ENCODE data around the gene GPC6.

The GPC6 gene

DNA sequence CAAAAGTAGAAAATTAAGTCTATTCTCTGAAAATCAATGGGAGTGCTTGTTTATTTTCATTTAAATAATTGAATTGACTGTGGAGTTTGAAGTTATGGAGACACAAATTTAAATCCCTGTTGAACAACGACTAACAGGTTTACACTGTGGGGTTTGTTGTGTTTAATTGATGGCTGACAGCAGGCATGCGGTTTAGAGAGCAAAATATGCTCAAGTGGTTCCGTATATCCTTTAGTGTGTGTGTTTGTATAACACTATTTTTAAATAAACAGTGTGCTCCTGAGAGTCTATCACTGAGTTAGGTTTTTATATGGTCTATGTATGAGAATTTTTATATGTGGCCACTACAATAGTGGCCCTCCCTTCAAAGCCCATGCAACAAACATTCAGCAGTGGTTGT lies 332.0 kb downstream of the GPC6 start:
- H2BK5ac ChIP-seq (ENCODE audit: low read length): no peak overlapping the region
- no CpG with 5 or more reads among the region's 3 CpGs for WGBS, 2 donors (ENCODE audit: extremely low coverage in 2 of 2, insufficient read length in 2 of 2, insufficient replicate concordance in 1 of 2)
- H3K79me1 ChIP-seq (ENCODE audit: low read depth, low read length): no peaks in the 10 kb centered on the region
- H2BK120ac ChIP-seq (ENCODE audit: low read depth, low read length): no peak overlapping the region
- no peak overlapping the region for H3K4me3 ChIP-seq (ENCODE audit: low read length in 2 of 2)
- no peak overlapping the region for H3K4ac ChIP-seq (ENCODE audit: low read length)
- no peaks in the 10 kb centered on the region for H3K36me3 ChIP-seq (replicated peaks in 1 of 2; ENCODE audit: control insufficient read depth in 2 of 2, insufficient read depth in 2 of 2, low read length in 2 of 2)
- no peak overlapping the region for H3K23ac ChIP-seq (ENCODE audit: low read depth, low read length, poor library complexity)
- peaks cover 0 to 5% of the 10 kb centered on the region in 2 donors for H3K4me1 ChIP-seq (ENCODE audit: control insufficient read depth in 2 of 2, insufficient read depth in 1 of 2, low read depth in 1 of 2, low read length in 2 of 2)
- H3K27me3 ChIP-seq (ENCODE audit: control insufficient read depth in 3 of 3, insufficient read depth in 3 of 3, low read depth in 1 of 3, low read length in 3 of 3): no peaks in the 10 kb centered on the region
- no peak overlapping the region for H4K8ac ChIP-seq (ENCODE audit: low read depth, low read length)
- no peak overlapping the region for H2AFZ ChIP-seq (ENCODE audit: low read length)
- H3K14ac ChIP-seq (ENCODE audit: low read length): no peak overlapping the region
- no peak overlapping the region for H3K9ac ChIP-seq (ENCODE audit: low read depth, low read length, poor library complexity)
- H4K91ac ChIP-seq (ENCODE audit: low read depth, low read length, poor library complexity): no peak overlapping the region
- H2AK5ac ChIP-seq (ENCODE audit: low read depth, low read length): no peak overlapping the region
- H2BK12ac ChIP-seq (ENCODE audit: low read length): no peak overlapping the region
- H3K9me3 ChIP-seq (replicated peaks in 1 of 2; ENCODE audit: control insufficient read depth in 2 of 2, insufficient read depth in 1 of 2, low read depth in 1 of 2, low read length in 2 of 2): no peaks in the 10 kb centered on the region
- DNase-seq (ENCODE audit: low spot score): no peak
- no peak overlapping the region for H2BK15ac ChIP-seq (ENCODE audit: low read length)
- H3K27ac ChIP-seq (replicated peaks; ENCODE audit: low read length): no peak overlapping the region
- H3K18ac ChIP-seq (ENCODE audit: low read length): no peak overlapping the region
- no peak overlapping the region for H3K4me2 ChIP-seq (ENCODE audit: insufficient read depth, low read length, poor library complexity, severe bottlenecking)

- Histone ChIP-seq H3K18ac (ENCODE audit: low read length) (no peak overlapping the region), H2AK5ac (ENCODE audit: low read depth, low read length) (no peak overlapping the region), H3K27ac (replicated peaks; ENCODE audit: low read length) (no peak overlapping the region), H3K4me3 (ENCODE audit: low read length in 2 of 2) (no peak overlapping the region), H3K4ac (ENCODE audit: low read length) (no peak overlapping the region), H2BK5ac (ENCODE audit: low read length) (no peak overlapping the region), H3K14ac (ENCODE audit: low read length) (no peak overlapping the region), H2AFZ (ENCODE audit: low read length) (no peak overlapping the region), H3K23ac (ENCODE audit: low read depth, low read length, poor library complexity) (no peak overlapping the region), H3K9me3 (replicated peaks in 1 of 2; ENCODE audit: control insufficient read depth in 2 of 2, insufficient read depth in 1 of 2, low read depth in 1 of 2, low read length in 2 of 2) (no peaks in the 10 kb centered on the region), H4K91ac (ENCODE audit: low read depth, low read length, poor library complexity) (no peak overlapping the region), H3K4me1 (ENCODE audit: control insufficient read depth in 2 of 2, insufficient read depth in 1 of 2, low read depth in 1 of 2, low read length in 2 of 2) (peaks cover 0 to 5% of the 10 kb centered on the region in 2 donors), H3K36me3 (replicated peaks in 1 of 2; ENCODE audit: control insufficient read depth in 2 of 2, insufficient read depth in 2 of 2, low read length in 2 of 2) (no peaks in the 10 kb centered on the region), H3K79me1 (ENCODE audit: low read depth, low read length) (no peaks in the 10 kb centered on the region), H3K27me3 (ENCODE audit: control insufficient read depth in 3 of 3, insufficient read depth in 3 of 3, low read depth in 1 of 3, low read length in 3 of 3) (no peaks in the 10 kb centered on the region), H3K4me2 (ENCODE audit: insufficient read depth, low read length, poor library complexity, severe bottlenecking) (no peak overlapping the region), H2BK12ac (ENCODE audit: low read length) (no peak overlapping the region), H3K9ac (ENCODE audit: low read depth, low read length, poor library complexity) (no peak overlapping the region), H2BK15ac (ENCODE audit: low read length) (no peak overlapping the region), H4K8ac (ENCODE audit: low read depth, low read length) (no peak overlapping the region), H2BK120ac (ENCODE audit: low read depth, low read length) (no peak overlapping the region)
- no CpG with 5 or more reads among the region's 3 CpGs for WGBS, 2 donors (ENCODE audit: extremely low coverage in 2 of 2, insufficient read length in 2 of 2, insufficient replicate concordance in 1 of 2)
- DNase-seq (ENCODE audit: low spot score): no peak
These were observed 333.1 kb downstream of the GPC6 start for GRCh38 chr13:93559718-93560117.

GRCh38 chr13:93561576-93562225 lies 335.1 kb downstream of the GPC6 start:
- Histone ChIP-seq H3K18ac (ENCODE audit: low read length) (no peak overlapping the region), H3K79me1 (ENCODE audit: low read depth, low read length) (no peaks in the 10 kb centered on the region), H3K4me3 (ENCODE audit: low read length in 2 of 2) (no peak overlapping the region), H2AK5ac (ENCODE audit: low read depth, low read length) (no peak overlapping the region), H2BK5ac (ENCODE audit: low read length) (no peak overlapping the region), H2BK15ac (ENCODE audit: low read length) (no peak overlapping the region), H3K14ac (ENCODE audit: low read length) (no peak overlapping the region), H3K23ac (ENCODE audit: low read depth, low read length, poor library complexity) (no peak overlapping the region), H2BK12ac (ENCODE audit: low read length) (no peak overlapping the region), H2BK120ac (ENCODE audit: low read depth, low read length) (no peak overlapping the region), H2AFZ (ENCODE audit: low read length) (peak overlapping the region; percentile 43), H3K9ac (ENCODE audit: low read depth, low read length, poor library complexity) (no peak overlapping the region), H3K9me3 (replicated peaks in 1 of 2; ENCODE audit: control insufficient read depth in 2 of 2, insufficient read depth in 1 of 2, low read depth in 1 of 2, low read length in 2 of 2) (no peaks in the 10 kb centered on the region), H3K4ac (ENCODE audit: low read length) (no peak overlapping the region), H3K4me1 (ENCODE audit: control insufficient read depth in 2 of 2, insufficient read depth in 1 of 2, low read depth in 1 of 2, low read length in 2 of 2) (peaks cover 0 to 5% of the 10 kb centered on the region in 2 donors), H3K27me3 (ENCODE audit: control insufficient read depth in 3 of 3, insufficient read depth in 3 of 3, low read depth in 1 of 3, low read length in 3 of 3) (no peaks in the 10 kb centered on the region), H4K8ac (ENCODE audit: low read depth, low read length) (no peak overlapping the region), H4K91ac (ENCODE audit: low read depth, low read length, poor library complexity) (no peak overlapping the region), H3K27ac (replicated peaks; ENCODE audit: low read length) (no peak overlapping the region), H3K36me3 (replicated peaks in 1 of 2; ENCODE audit: control insufficient read depth in 2 of 2, insufficient read depth in 2 of 2, low read length in 2 of 2) (no peaks in the 10 kb centered on the region), H3K4me2 (ENCODE audit: insufficient read depth, low read length, poor library complexity, severe bottlenecking) (no peak overlapping the region)
- no CpG with 5 or more reads among the region's 4 CpGs for WGBS, 2 donors (ENCODE audit: extremely low coverage in 2 of 2, insufficient read length in 2 of 2, insufficient replicate concordance in 1 of 2)
- no peak for DNase-seq (ENCODE audit: low spot score)

DNA sequence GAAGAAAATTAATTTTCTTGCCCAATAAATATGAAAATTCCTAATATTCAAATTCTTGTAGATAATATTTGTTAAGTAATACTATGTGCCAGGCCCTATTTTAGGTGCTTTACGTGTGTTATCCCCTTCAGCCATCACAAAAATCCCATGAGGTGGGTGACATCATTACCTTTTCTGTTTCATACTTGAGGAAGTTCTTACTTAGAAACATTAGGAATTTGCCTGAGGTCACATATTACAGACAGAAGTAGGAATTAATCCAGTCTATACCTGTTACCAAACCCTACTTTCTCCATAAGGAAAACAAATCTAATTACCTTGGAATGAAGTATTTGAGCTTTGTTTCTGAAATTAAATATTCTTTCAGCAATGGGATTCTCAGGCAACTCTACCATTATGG lies 336.1 kb downstream of the GPC6 start:
- Histone ChIP-seq H2AK5ac (ENCODE audit: low read depth, low read length) (no peak overlapping the region), H3K18ac (ENCODE audit: low read length) (no peak overlapping the region), H3K36me3 (replicated peaks in 1 of 2; ENCODE audit: control insufficient read depth in 2 of 2, insufficient read depth in 2 of 2, low read length in 2 of 2) (no peaks in the 10 kb centered on the region), H2AFZ (ENCODE audit: low read length) (no peak overlapping the region), H4K91ac (ENCODE audit: low read depth, low read length, poor library complexity) (no peak overlapping the region), H3K79me1 (ENCODE audit: low read depth, low read length) (no peaks in the 10 kb centered on the region), H3K9ac (ENCODE audit: low read depth, low read length, poor library complexity) (no peak overlapping the region), H3K4ac (ENCODE audit: low read length) (no peak overlapping the region), H3K4me3 (ENCODE audit: low read length in 2 of 2) (no peak overlapping the region), H3K4me1 (ENCODE audit: control insufficient read depth in 2 of 2, insufficient read depth in 1 of 2, low read depth in 1 of 2, low read length in 2 of 2) (peaks cover 0 to 5% of the 10 kb centered on the region in 2 donors), H2BK5ac (ENCODE audit: low read length) (no peak overlapping the region), H3K9me3 (replicated peaks in 1 of 2; ENCODE audit: control insufficient read depth in 2 of 2, insufficient read depth in 1 of 2, low read depth in 1 of 2, low read length in 2 of 2) (no peaks in the 10 kb centered on the region), H3K14ac (ENCODE audit: low read length) (no peak overlapping the region), H3K23ac (ENCODE audit: low read depth, low read length, poor library complexity) (no peak overlapping the region), H2BK12ac (ENCODE audit: low read length) (no peak overlapping the region), H3K4me2 (ENCODE audit: insufficient read depth, low read length, poor library complexity, severe bottlenecking) (no peak overlapping the region), H3K27ac (replicated peaks; ENCODE audit: low read length) (no peak overlapping the region), H3K27me3 (ENCODE audit: control insufficient read depth in 3 of 3, insufficient read depth in 3 of 3, low read depth in 1 of 3, low read length in 3 of 3) (no peaks in the 10 kb centered on the region), H2BK15ac (ENCODE audit: low read length) (no peak overlapping the region), H4K8ac (ENCODE audit: low read depth, low read length) (no peak overlapping the region), H2BK120ac (ENCODE audit: low read depth, low read length) (no peak overlapping the region)
- DNase-seq (ENCODE audit: low spot score): no peak
- no CpG with 5 or more reads among the region's 1 CpG for WGBS, 2 donors (ENCODE audit: extremely low coverage in 2 of 2, insufficient read length in 2 of 2, insufficient replicate concordance in 1 of 2)

All from neuronal stem cell (in vitro differentiated cells).